ENCODE data around the gene ARMH4.

GRCh38 chr14:58099682-58100081 lies 52.3 kb downstream of the ARMH4 start:
- TF ChIP-seq POLR2A (IDR thresholded peaks at IDR 0.05) (no peak), EP300 (IDR thresholded peaks at IDR 0.05) (no peak)
- TF ChIP-seq, protein P1, sequence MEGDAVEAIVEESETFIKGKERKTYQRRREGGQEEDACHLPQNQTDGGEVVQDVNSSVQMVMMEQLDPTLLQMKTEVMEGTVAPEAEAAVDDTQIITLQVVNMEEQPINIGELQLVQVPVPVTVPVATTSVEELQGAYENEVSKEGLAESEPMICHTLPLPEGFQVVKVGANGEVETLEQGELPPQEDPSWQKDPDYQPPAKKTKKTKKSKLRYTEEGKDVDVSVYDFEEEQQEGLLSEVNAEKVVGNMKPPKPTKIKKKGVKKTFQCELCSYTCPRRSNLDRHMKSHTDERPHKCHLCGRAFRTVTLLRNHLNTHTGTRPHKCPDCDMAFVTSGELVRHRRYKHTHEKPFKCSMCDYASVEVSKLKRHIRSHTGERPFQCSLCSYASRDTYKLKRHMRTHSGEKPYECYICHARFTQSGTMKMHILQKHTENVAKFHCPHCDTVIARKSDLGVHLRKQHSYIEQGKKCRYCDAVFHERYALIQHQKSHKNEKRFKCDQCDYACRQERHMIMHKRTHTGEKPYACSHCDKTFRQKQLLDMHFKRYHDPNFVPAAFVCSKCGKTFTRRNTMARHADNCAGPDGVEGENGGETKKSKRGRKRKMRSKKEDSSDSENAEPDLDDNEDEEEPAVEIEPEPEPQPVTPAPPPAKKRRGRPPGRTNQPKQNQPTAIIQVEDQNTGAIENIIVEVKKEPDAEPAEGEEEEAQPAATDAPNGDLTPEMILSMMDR (IDR thresholded peaks at IDR 0.05), result no peak

Measured in ovary (tissue), 3 donors.